Measurements from ENCODE around the gene IGFL2. TPM values are rescaled to one million over a fixed set of nuclear protein-coding genes. Genes with fewer than 3 reads are reported as not detected.

The IGFL2 gene
- total and polyA plus RNA-seq, 4 donors: 0.36 TPM; not detected in 3

DNA sequence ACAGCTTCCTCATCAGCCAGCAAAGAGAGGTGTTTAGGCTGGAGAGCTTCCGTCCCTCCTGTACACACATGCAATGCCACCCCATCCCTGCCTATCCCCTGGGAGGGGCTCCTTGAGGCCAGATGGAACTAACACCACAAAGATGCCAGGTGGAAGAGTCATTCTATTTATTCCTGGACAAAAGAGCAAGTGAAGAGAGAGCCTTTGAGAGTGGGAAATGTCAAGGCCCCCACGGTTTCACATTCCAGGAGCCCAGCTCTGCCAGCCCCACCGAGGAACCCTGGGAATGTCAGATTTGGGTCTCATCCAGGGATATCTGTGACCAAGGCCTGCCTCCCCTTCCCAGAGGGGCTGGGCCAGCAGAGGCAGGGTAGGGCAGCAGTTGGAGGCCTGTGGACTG lies 50.7 kb downstream of the IGFL2 start:
- no peak for ATAC-seq (ENCODE audit: low FRiP score)
- H3K27ac ChIP-seq (ENCODE audit: low read depth in 1 of 2, low read length in 2 of 2): no peak overlapping the region
- no peaks in the 10 kb centered on the region for H3K4me1 ChIP-seq (ENCODE audit: control insufficient read depth in 1 of 2, insufficient read depth in 2 of 2, low read length in 2 of 2)
- intact Hi-C loops (cut with DNase I): no loop called here
- H3K9me3 ChIP-seq (ENCODE audit: control insufficient read depth, low read length): no peaks in the 10 kb centered on the region
- 26 to 28% methylated on average over 3 of the region's 3 CpGs for WGBS, 2 donors
- DNase-seq: peak in 1 of 2 donors; percentile 58
- no peaks in the 10 kb centered on the region for H3K36me3 ChIP-seq (ENCODE audit: control insufficient read depth in 1 of 2, insufficient read depth in 2 of 2, low read length in 1 of 2)
- H3K27me3 ChIP-seq (ENCODE audit: control insufficient read depth in 1 of 2, insufficient read depth in 2 of 2, low read length in 1 of 2): no peaks in the 10 kb centered on the region
- no peak overlapping the region for H3K4me3 ChIP-seq (ENCODE audit: low read length in 2 of 2)

DNA sequence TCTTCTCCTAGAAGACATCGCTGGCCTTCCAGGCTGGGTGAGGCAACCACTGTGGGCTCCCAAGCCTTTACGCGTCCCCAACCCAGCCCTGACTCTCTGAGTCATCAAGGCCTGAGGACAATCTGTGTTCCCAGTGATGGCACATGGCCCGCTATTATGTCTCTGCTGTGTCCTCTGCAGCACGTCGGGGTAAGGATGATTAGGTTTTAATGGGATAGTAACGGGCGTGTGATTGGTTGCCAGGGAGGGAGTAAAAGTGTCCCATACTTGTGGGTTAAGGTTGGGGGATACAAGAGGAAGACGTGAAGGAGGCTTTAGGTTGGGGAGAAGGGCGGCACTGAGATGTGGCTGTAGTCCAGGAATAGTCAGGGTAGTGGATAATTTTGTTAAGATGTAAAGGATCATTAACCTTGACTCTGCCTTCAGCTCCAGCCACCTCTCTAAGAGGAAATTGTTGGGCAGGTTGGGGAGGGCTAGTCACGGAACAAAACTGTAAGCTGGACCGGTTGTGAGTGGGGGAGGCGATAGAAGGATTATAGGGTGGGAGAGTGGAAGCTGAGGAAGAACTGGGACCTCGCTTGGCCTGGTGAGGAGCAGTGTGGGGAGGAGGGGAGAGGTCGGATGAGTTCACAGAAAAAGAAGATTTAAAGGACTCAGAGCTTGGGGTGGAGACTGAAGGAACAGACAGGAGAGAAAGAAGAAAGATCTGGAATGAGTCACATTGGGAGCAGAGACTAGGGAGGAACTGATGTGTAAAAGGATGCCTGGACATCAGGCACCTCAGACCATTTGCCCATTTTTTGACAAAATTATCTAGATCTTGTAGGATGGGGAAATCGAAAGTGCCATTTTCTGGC lies 53.6 kb downstream of the IGFL2 start:
- ATAC-seq (ENCODE audit: low FRiP score) (no peak), DNase-seq (peak in 1 of 2 donors; percentile 8)
- intact Hi-C loops (cut with DNase I): no loop called here
- Histone ChIP-seq H3K27me3 (ENCODE audit: control insufficient read depth in 1 of 2, insufficient read depth in 2 of 2, low read length in 1 of 2) (no peaks in the 10 kb centered on the region), H3K36me3 (ENCODE audit: control insufficient read depth in 1 of 2, insufficient read depth in 2 of 2, low read length in 1 of 2) (no peaks in the 10 kb centered on the region), H3K9me3 (ENCODE audit: control insufficient read depth, low read length) (no peaks in the 10 kb centered on the region), H3K4me3 (ENCODE audit: low read length in 2 of 2) (no peak overlapping the region), H3K27ac (ENCODE audit: low read depth in 1 of 2, low read length in 2 of 2) (no peak overlapping the region), H3K4me1 (ENCODE audit: control insufficient read depth in 1 of 2, insufficient read depth in 2 of 2, low read length in 2 of 2) (no peaks in the 10 kb centered on the region)
- 69 to 72% methylated on average over 16 of the region's 16 CpGs for whole genome bisulfite sequencing, 2 donors

GRCh38 chr19:46202426-46202825 lies 54.4 kb downstream of the IGFL2 start:
- 53 to 58% methylated on average over 4 of the region's 4 CpGs for WGBS, 2 donors
- no peak for ATAC-seq (ENCODE audit: low FRiP score)
- no peaks in the 10 kb centered on the region for H3K4me1 ChIP-seq (ENCODE audit: control insufficient read depth in 1 of 2, insufficient read depth in 2 of 2, low read length in 2 of 2)
- no peaks in the 10 kb centered on the region for H3K9me3 ChIP-seq (ENCODE audit: control insufficient read depth, low read length)
- no peaks in the 10 kb centered on the region for H3K36me3 ChIP-seq (ENCODE audit: control insufficient read depth in 1 of 2, insufficient read depth in 2 of 2, low read length in 1 of 2)
- H3K27me3 ChIP-seq (ENCODE audit: control insufficient read depth in 1 of 2, insufficient read depth in 2 of 2, low read length in 1 of 2): no peaks in the 10 kb centered on the region
- intact Hi-C loops (cut with DNase I): no loop called here
- DNase-seq: peak in 1 of 2 donors; percentile 24
- no peak overlapping the region for H3K27ac ChIP-seq (ENCODE audit: low read depth in 1 of 2, low read length in 2 of 2)
- no peak overlapping the region for H3K4me3 ChIP-seq (ENCODE audit: low read length in 2 of 2)

GRCh38 chr19:46202872-46203860 lies 55.1 kb downstream of the IGFL2 start:
- WGBS, 2 donors: 83 to 84% methylated on average over 8 of the region's 8 CpGs
- no peak overlapping the region for H3K4me3 ChIP-seq (ENCODE audit: low read length in 2 of 2)
- peak in 1 of 2 donors; percentile 39 for DNase-seq
- no peak for ATAC-seq (ENCODE audit: low FRiP score)
- H3K27ac ChIP-seq (ENCODE audit: low read depth in 1 of 2, low read length in 2 of 2): no peak overlapping the region
- H3K36me3 ChIP-seq (ENCODE audit: control insufficient read depth in 1 of 2, insufficient read depth in 2 of 2, low read length in 1 of 2): no peaks in the 10 kb centered on the region
- H3K4me1 ChIP-seq (ENCODE audit: control insufficient read depth in 1 of 2, insufficient read depth in 2 of 2, low read length in 2 of 2): no peaks in the 10 kb centered on the region
- H3K27me3 ChIP-seq (ENCODE audit: control insufficient read depth in 1 of 2, insufficient read depth in 2 of 2, low read length in 1 of 2): no peaks in the 10 kb centered on the region
- no peaks in the 10 kb centered on the region for H3K9me3 ChIP-seq (ENCODE audit: control insufficient read depth, low read length)
- intact Hi-C loops (cut with DNase I): no loop called here

DNA sequence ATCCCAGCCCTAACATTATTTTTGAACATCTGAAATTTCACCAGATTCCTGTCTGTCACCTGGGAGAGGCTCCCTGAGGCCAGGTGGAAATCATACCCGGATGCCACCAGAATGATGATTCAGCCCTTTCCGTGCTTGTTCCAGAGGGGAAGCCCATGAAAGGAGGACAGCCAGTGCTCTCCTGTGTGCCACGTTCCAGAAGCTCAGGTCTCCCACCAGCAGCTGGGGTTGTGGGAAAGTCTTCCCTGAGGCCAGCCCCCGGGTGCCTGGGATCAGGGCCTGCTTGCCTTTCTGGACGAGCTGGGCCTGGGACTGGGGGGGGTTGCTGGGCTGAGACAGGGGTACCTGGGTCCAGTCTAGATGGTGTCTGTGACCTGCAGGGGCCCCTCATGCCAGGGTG lies 56.0 kb downstream of the IGFL2 start:
- Histone ChIP-seq H3K27me3 (ENCODE audit: control insufficient read depth in 1 of 2, insufficient read depth in 2 of 2, low read length in 1 of 2) (no peaks in the 10 kb centered on the region), H3K36me3 (ENCODE audit: control insufficient read depth in 1 of 2, insufficient read depth in 2 of 2, low read length in 1 of 2) (no peaks in the 10 kb centered on the region), H3K4me1 (ENCODE audit: control insufficient read depth in 1 of 2, insufficient read depth in 2 of 2, low read length in 2 of 2) (no peaks in the 10 kb centered on the region), H3K9me3 (ENCODE audit: control insufficient read depth, low read length) (no peaks in the 10 kb centered on the region), H3K4me3 (ENCODE audit: low read length in 2 of 2) (no peak overlapping the region), H3K27ac (ENCODE audit: low read depth in 1 of 2, low read length in 2 of 2) (no peak overlapping the region)
- 70 to 78% methylated on average over 5 of the region's 5 CpGs for WGBS, 2 donors
- peak; percentile 21 to 57 for DNase-seq
- ATAC-seq (ENCODE audit: low FRiP score): no peak
- intact Hi-C loops (cut with DNase I): no loop called here

DNA sequence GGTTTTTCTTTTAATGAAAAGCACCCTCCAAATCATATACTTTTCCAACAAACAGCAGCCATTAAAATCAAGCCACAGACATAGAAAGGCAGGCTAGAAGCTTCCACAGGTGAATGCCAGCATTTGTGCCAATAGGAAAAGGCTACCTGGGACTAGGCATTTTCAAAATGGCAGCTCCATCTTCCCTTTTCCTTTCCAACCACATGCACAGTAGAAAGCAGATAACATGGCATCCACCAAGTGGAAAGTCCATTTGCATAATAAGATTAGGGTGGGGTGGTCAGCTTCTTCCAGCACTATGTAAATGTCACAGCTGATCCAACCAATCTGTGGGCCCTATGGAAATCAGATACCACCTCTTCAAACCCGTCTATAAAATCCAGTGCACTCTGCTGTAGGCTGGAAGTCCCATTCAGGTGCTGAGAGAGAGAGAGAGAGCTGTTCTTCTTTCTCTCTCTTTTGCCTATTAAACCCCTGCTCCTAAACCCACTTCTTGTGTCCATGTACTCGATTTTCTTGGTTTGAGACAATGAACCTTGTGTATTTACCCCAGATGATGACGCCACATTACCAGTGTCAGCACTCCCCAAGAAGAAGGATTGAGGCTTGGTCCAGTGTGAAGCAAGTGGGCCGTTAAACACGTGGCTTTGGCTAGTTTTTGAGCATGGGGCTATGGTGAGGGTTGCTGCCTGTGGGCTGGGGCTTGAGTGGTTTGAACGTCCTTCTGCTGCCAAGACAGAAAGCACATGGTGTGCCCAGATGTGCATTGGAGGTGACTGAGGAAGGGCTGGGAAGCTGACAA lies 57.3 kb downstream of the IGFL2 start:
- intact Hi-C loops (cut with DNase I): no loop called here
- WGBS, 2 donors: 62 to 63% methylated on average over 6 of the region's 6 CpGs
- no peak overlapping the region for H3K4me3 ChIP-seq (ENCODE audit: low read length in 2 of 2)
- H3K27me3 ChIP-seq (ENCODE audit: control insufficient read depth in 1 of 2, insufficient read depth in 2 of 2, low read length in 1 of 2): no peaks in the 10 kb centered on the region
- no peak for ATAC-seq (ENCODE audit: low FRiP score)
- H3K4me1 ChIP-seq (ENCODE audit: control insufficient read depth in 1 of 2, insufficient read depth in 2 of 2, low read length in 2 of 2): no peaks in the 10 kb centered on the region
- no peaks in the 10 kb centered on the region for H3K9me3 ChIP-seq (ENCODE audit: control insufficient read depth, low read length)
- no peaks in the 10 kb centered on the region for H3K36me3 ChIP-seq (ENCODE audit: control insufficient read depth in 1 of 2, insufficient read depth in 2 of 2, low read length in 1 of 2)
- peak in 1 of 2 donors; percentile 9 for DNase-seq
- H3K27ac ChIP-seq (ENCODE audit: low read depth in 1 of 2, low read length in 2 of 2): no peak overlapping the region

GRCh38 chr19:46206176-46206575 lies 58.1 kb downstream of the IGFL2 start:
- Histone ChIP-seq H3K27me3 (ENCODE audit: control insufficient read depth in 1 of 2, insufficient read depth in 2 of 2, low read length in 1 of 2) (no peaks in the 10 kb centered on the region), H3K27ac (ENCODE audit: low read depth in 1 of 2, low read length in 2 of 2) (no peak overlapping the region), H3K4me3 (ENCODE audit: low read length in 2 of 2) (no peak overlapping the region), H3K4me1 (ENCODE audit: control insufficient read depth in 1 of 2, insufficient read depth in 2 of 2, low read length in 2 of 2) (no peaks in the 10 kb centered on the region), H3K36me3 (ENCODE audit: control insufficient read depth in 1 of 2, insufficient read depth in 2 of 2, low read length in 1 of 2) (no peaks in the 10 kb centered on the region), H3K9me3 (ENCODE audit: control insufficient read depth, low read length) (no peaks in the 10 kb centered on the region)
- ATAC-seq (ENCODE audit: low FRiP score): no peak
- DNase-seq: peak; percentile 26 to 52
- intact Hi-C loops (cut with DNase I): no loop called here
- 52 to 56% methylated on average over 5 of the region's 5 CpGs for WGBS, 2 donors

DNA sequence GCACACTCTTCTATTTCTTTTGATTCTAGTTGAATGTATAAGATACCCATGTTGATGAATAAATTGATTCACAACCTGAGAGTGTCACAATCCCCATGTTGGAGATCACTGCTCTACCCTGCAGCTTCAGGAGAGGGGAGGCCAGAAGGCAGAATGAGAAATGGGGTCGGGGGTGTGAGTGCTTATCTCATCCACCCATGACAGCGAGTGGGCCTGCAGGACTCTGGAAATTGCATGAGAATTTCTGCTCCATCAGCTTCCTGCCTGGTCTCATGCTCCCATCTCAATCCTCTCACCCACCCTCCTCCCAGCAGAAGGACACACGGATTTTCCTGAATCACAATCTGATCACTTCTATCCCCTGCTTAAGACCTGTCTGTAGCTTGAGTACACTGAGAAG lies 58.6 kb downstream of the IGFL2 start:
- Histone ChIP-seq H3K4me1 (ENCODE audit: control insufficient read depth in 1 of 2, insufficient read depth in 2 of 2, low read length in 2 of 2) (no peaks in the 10 kb centered on the region), H3K9me3 (ENCODE audit: control insufficient read depth, low read length) (no peaks in the 10 kb centered on the region), H3K27me3 (ENCODE audit: control insufficient read depth in 1 of 2, insufficient read depth in 2 of 2, low read length in 1 of 2) (no peaks in the 10 kb centered on the region), H3K27ac (ENCODE audit: low read depth in 1 of 2, low read length in 2 of 2) (no peak overlapping the region), H3K36me3 (ENCODE audit: control insufficient read depth in 1 of 2, insufficient read depth in 2 of 2, low read length in 1 of 2) (no peaks in the 10 kb centered on the region), H3K4me3 (ENCODE audit: low read length in 2 of 2) (no peak overlapping the region)
- peak in 1 of 2 donors; percentile 13 for DNase-seq
- 70 to 71% methylated on average over 3 of the region's 3 CpGs for WGBS, 2 donors
- no peak for ATAC-seq (ENCODE audit: low FRiP score)
- intact Hi-C loops (cut with DNase I): no loop called here
